H1 (cell line): Measurements from ENCODE around the gene SLC17A5. TPM values are rescaled to one million over a fixed set of nuclear protein-coding genes. Genes with fewer than 3 reads are reported as not detected.
A peak's percentile ranks its signal among the peaks of the same experiment; 100 is the strongest.

Source experiments
- BACH1 ChIP-seq: IDR thresholded peaks from 2 replicates; pipeline ENCODE4 v1.6.1; 2012; ENCODE audit warnings: low read length, improper control_type of control experiment
- BCL11A ChIP-seq, 2 experiments: IDR thresholded peaks; one replicate each; pipeline ENCODE4 v1.6.1; 2011; ENCODE audit warnings: low read depth in 2 of 2, low read length in 2 of 2, mild to moderate bottlenecking in 2 of 2
- CBX5 ChIP-seq: fragments of 300-800, 300-1000 bp; sonication (generic); IDR thresholded peaks from 2 replicates; pipeline ENCODE4 v1.7.1; 2016; ENCODE audit warnings: antibody characterized with exemption, low read length, low read depth
- CHD2 ChIP-seq: IDR thresholded peaks from 2 replicates; pipeline ENCODE4 v1.6.1; 2012; ENCODE audit warnings: low read length, improper control_type of control experiment
- CTBP2 ChIP-seq: IDR thresholded peaks from 2 replicates; pipeline ENCODE4 v1.7.0; 2011; ENCODE audit warnings: borderline replicate concordance, mild to moderate bottlenecking, moderate library complexity, mixed read lengths, low read length; ENCODE audit not compliant: insufficient read depth, insufficient read length
- E2F6 ChIP-seq: IDR thresholded peaks from 2 replicates; pipeline ENCODE4 v1.6.1; 2012; ENCODE audit warnings: inconsistent platforms
- FOSL1 ChIP-seq: IDR thresholded peaks from 2 replicates; pipeline ENCODE4 v1.6.1; 2011; ENCODE audit warnings: mild to moderate bottlenecking, low read depth, low read length, moderate library complexity; ENCODE audit not compliant: insufficient read depth
- HDAC6 ChIP-seq: IDR thresholded peaks from one replicate; pipeline ENCODE4 v1.7.1; 2012; ENCODE audit warnings: low read depth, mild to moderate bottlenecking, inconsistent platforms, low read length, moderate library complexity
- JUN ChIP-seq: IDR thresholded peaks from 2 replicates; pipeline ENCODE4 v1.6.1; 2011; ENCODE audit warnings: low read depth, mild to moderate bottlenecking, improper control_type of control experiment, low read length
- NANOG ChIP-seq: IDR thresholded peaks from 2 replicates; pipeline ENCODE4 v1.6.1; 2011; ENCODE audit warnings: low read length, low read depth, mild to moderate bottlenecking, inconsistent platforms; ENCODE audit not compliant: insufficient read depth, poor library complexity, severe bottlenecking
- PHF8 ChIP-seq: fragments of 200-600 bp; sonication (generic); conservative IDR thresholded peaks from 2 replicates; pipeline ENCODE4 v1.7.1; 2012; ENCODE audit warnings: low read depth, mild to moderate bottlenecking, inconsistent platforms, low read length, moderate library complexity
- RXRA ChIP-seq: IDR thresholded peaks from 2 replicates; pipeline ENCODE4 v1.6.1; 2011; ENCODE audit warnings: low read depth, mild to moderate bottlenecking, low read length, moderate library complexity; ENCODE audit not compliant: insufficient read depth
- SIRT6 ChIP-seq: IDR thresholded peaks from one replicate; pipeline ENCODE4 v1.7.1; 2012; ENCODE audit warnings: low read length, inconsistent platforms
- SIX5 ChIP-seq: IDR thresholded peaks from 2 replicates; pipeline ENCODE4 v1.6.1; 2011; ENCODE audit warnings: mild to moderate bottlenecking, low read depth, low read length
- SUZ12 ChIP-seq: fragments of 200-600 bp; sonication (generic); IDR thresholded peaks from 2 replicates; pipeline ENCODE4 v1.6.1; 2012; ENCODE audit warnings: mild to moderate bottlenecking, inconsistent platforms, low read length, moderate library complexity, mixed read lengths
- TAF7 ChIP-seq: optimal IDR thresholded peaks from 2 replicates; pipeline ENCODE3; 2011; ENCODE audit warnings: low read depth, mild to moderate bottlenecking, inconsistent platforms, low read length, moderate library complexity, borderline replicate concordance
- TBP ChIP-seq: IDR thresholded peaks from 2 replicates; pipeline ENCODE4 v1.6.1; 2011; ENCODE audit warnings: low read depth, low read length, improper control_type of control experiment
- TCF12 ChIP-seq: IDR thresholded peaks from 2 replicates; pipeline ENCODE4 v1.6.1; 2011; ENCODE audit warnings: low read depth, mild to moderate bottlenecking, low read length
- YY1 ChIP-seq: IDR thresholded peaks from 2 replicates; pipeline ENCODE4 v1.6.1; 2011; ENCODE audit warnings: low read depth, mild to moderate bottlenecking, low read length
- polyA plus RNA-seq, 7 experiments: library from polyadenylated mRNA; depleted of rRNA in 3 of 7; stranded (reverse) in 5 of 7; unstranded in 2 of 7; fragments of >200 nt in 5 of 7; fragments of 200-250 nt in 2 of 7; gene quantifications; 1 replicate in 5 of 7; 2 replicates in 1 of 7; 4 replicates in 1 of 7; pipeline versions ENCODE4 v1.2.1 to v1.2.3, GENCODE V29; 2011 to 2013; ENCODE audit warnings: missing spikeins in 2 of 7, mixed read lengths in 2 of 7
- total RNA-seq: library from RNA; stranded (reverse); fragmentation: NEBNext Ultra II Directional; extraction: Animal tissue kit (Norgen Biotek cat#: 25700); gene quantifications from 2 replicates; pipeline ENCODE4 v1.2.1, GENCODE V29; 2021
- TF ChIP-seq, protein P1 (sequence below), 3 experiments: IDR thresholded peaks; 1 replicate in 2 of 3; 2 replicates in 1 of 3; pipeline versions ENCODE4 v1.5.1 to v1.6.1; 2011; ENCODE audit warnings: low read length in 3 of 3, mild to moderate bottlenecking in 3 of 3, inconsistent platforms in 2 of 3, low read depth in 1 of 3, moderate library complexity in 1 of 3; ENCODE audit not compliant: insufficient read depth in 1 of 3; ENCODE audit errors: control extremely low read depth in 1 of 3

SLC17A5 gene
- total and polyA plus RNA-seq, 2 of the 8 experiments (the other 6 are each of a cell fraction or from before 2014, with no cell fraction given), result 11.0 to 11.9 TPM

DNA sequence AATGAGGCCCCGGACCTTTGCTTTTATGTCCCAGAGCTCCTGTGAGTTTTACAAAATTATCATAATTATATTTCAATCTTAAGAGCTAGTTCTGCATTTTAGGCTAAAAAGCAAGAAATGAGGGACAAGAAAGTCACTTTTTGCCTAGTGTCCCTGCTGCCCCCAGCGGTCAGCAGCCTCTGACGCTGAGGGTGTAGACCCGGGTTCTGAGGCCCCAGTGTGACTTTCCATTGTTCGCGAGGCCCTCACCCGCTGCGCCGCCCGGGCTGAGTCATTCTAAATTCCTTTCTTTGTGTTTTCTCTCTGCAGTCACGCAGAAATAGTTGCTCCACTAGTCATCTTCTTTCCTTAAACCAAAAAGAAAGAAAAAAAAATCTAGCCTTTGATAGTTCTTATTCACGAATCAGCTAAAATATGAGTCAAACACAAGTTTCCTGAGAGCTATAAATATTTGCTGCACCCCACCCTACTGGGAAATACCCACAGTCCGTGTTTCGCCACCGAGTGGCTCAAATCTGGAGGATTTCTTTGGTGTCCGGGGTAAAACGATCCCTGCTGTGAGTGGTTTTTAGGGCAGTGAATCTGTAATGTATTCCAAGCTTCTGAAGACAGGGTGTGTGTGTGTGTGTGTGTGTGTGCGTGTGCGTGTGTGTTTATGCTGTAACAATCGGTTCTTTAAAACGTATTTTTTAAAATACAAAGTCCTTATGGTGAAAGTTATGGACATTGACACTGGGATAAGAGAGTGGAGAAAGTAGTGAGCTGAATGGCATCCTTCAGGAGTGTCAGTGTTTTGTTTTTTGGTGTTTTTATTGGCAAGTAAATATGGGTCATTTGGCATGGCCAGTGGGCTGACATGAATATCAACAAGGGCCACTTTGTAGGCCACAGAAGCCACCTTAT lies 73.3 kb downstream of the SLC17A5 start (continued):
- no peak for TF ChIP-seq TBP
- TF ChIP-seq RXRA, result no peak
- TF ChIP-seq PHF8, result no peak
- TF ChIP-seq JUN, result peak; percentile 95
- TF ChIP-seq BCL11A (IDR thresholded peaks at IDR 0.05; ENCODE audit: low read depth in 2 of 2, low read length in 2 of 2), result peak in 1 of 2 experiments; percentile 36
- TF ChIP-seq CHD2, result peak; percentile 37; the same call in 1 of the 2 replicates
- TF ChIP-seq NANOG, result no peak
- 0 out of 2 replicates have a peak, but pooled peaks have one; percentile 69 for TF ChIP-seq YY1
- no peak for TF ChIP-seq HDAC6
- 0 out of 2 replicates have a peak, but pooled peaks have one; percentile 31 for TF ChIP-seq TCF12
- TF ChIP-seq E2F6, result 0 out of 2 replicates have a peak, but pooled peaks have one; percentile 3
- TF ChIP-seq FOSL1, result no peak
- peak; percentile 93 for TF ChIP-seq BACH1
- no peak for TF ChIP-seq CBX5
- TF ChIP-seq SIRT6, result no peak
- TF ChIP-seq, protein P1, sequence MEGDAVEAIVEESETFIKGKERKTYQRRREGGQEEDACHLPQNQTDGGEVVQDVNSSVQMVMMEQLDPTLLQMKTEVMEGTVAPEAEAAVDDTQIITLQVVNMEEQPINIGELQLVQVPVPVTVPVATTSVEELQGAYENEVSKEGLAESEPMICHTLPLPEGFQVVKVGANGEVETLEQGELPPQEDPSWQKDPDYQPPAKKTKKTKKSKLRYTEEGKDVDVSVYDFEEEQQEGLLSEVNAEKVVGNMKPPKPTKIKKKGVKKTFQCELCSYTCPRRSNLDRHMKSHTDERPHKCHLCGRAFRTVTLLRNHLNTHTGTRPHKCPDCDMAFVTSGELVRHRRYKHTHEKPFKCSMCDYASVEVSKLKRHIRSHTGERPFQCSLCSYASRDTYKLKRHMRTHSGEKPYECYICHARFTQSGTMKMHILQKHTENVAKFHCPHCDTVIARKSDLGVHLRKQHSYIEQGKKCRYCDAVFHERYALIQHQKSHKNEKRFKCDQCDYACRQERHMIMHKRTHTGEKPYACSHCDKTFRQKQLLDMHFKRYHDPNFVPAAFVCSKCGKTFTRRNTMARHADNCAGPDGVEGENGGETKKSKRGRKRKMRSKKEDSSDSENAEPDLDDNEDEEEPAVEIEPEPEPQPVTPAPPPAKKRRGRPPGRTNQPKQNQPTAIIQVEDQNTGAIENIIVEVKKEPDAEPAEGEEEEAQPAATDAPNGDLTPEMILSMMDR (IDR thresholded peaks at IDR 0.05; ENCODE audit: control extremely low read depth in 1 of 3, insufficient read depth in 1 of 3, low read depth in 1 of 3, low read length in 3 of 3), result peak; percentile 29 to 74 (median 69)
- peak; percentile 82 for TF ChIP-seq CTBP2
- TF ChIP-seq SUZ12, result no peak
- no peak for TF ChIP-seq TAF7
- no peak for TF ChIP-seq SIX5
